Breast epithelium (tissue), 3 donors: ENCODE measurements around the gene DPYSL3.
"Not testable (repeated sequence)": the region's sequence is repeated elsewhere in the genome, so short reads cannot be mapped to it uniquely, and the experiment has no call there.

Source experiments
- CTCF ChIP-seq, 3 donors: fragments of 450-650 bp; IDR thresholded peaks; one replicate each; pipeline ENCODE4 v1.5.1; 2016 to 2017; ENCODE audit warnings: antibody characterized with exemption in 3 of 3, mild to moderate bottlenecking in 3 of 3, moderate library complexity in 3 of 3
- POLR2A ChIP-seq: fragments of 450-650 bp; IDR thresholded peaks from one replicate; pipeline ENCODE4 v1.6.1; 2016; ENCODE audit warnings: antibody characterized with exemption, mild to moderate bottlenecking, moderate library complexity

GRCh38 chr5:147553817-147554216 is 43.9 kb upstream of the DPYSL3 start:
- not testable (repeated sequence) for TF ChIP-seq CTCF (IDR thresholded peaks at IDR 0.05); POLR2A
